Psoas muscle (tissue), 8 donors: ENCODE measurements around the gene CHAC2. TPM values are rescaled to one million over a fixed set of nuclear protein-coding genes. Genes with fewer than 3 reads are reported as not detected.

Source experiments
- ATAC-seq, 4 donors: fragments of 200-7000 bp; cut with Tn5 transposase; one replicate each; pipeline ENCODE4 v1.9.1; 2020; ENCODE audit warnings: moderate library complexity in 3 of 4, mild to moderate bottlenecking in 2 of 4
- DNase-seq, 2 donors: peaks; one replicate each; pipeline ENCODE4 v3.0.0-alpha.2; 2020
- H3K27ac ChIP-seq: fragments of 200-600 bp; one replicate; pipeline ENCODE4 v1.8.0; 2022
- H3K27me3 ChIP-seq, 3 donors: fragments of 200-600 bp in 1 of 3; one replicate each; pipeline versions ENCODE4 v1.6.1 to v1.8.0; 2013 to 2022; ENCODE audit warnings: low read length in 2 of 3, mild to moderate bottlenecking in 2 of 3, moderate library complexity in 1 of 3; ENCODE audit not compliant: insufficient read depth in 3 of 3
- H3K36me3 ChIP-seq, 2 donors: fragments of 200-600 bp in 1 of 2; one replicate each; pipeline versions ENCODE4 v1.6.1 to v1.8.0; 2013 to 2022; ENCODE audit warnings: low read depth in 1 of 2, mild to moderate bottlenecking in 1 of 2, moderate library complexity in 1 of 2; ENCODE audit not compliant: insufficient read depth in 1 of 2
- H3K4me1 ChIP-seq: fragments of 200-600 bp; one replicate; pipeline ENCODE4 v1.8.0; 2022
- H3K4me3 ChIP-seq: fragments of 200-600 bp; one replicate; pipeline ENCODE4 v1.8.0; 2022; ENCODE audit warnings: mild to moderate bottlenecking
- H3K9me3 ChIP-seq: fragments of 200-600 bp; one replicate; pipeline ENCODE4 v1.8.0; 2022
- WGBS, 3 donors: extraction: QIAGEN DNeasy Blood & Tissue Kit; methylation state at CpG; one replicate each; pipeline versions ENCODE4 v1.1.6 to v1.1.7; 2013; 5-methylcytosine and 5-hydroxymethylcytosine counted together
- intact Hi-C, 2 donors: fragments of 100-400 bp; cut with DNase I; formaldehyde crosslinking; loops; one replicate each; pipeline versions ENCODE4 v1.11.0 to v1.14.2; 2022
- polyA plus RNA-seq, 3 donors: library from polyadenylated mRNA; stranded (reverse); fragments of 200-250 nt; gene quantifications; one replicate each; pipeline ENCODE4 v1.2.3, GENCODE V29; 2013
- total RNA-seq, 4 donors: library from RNA; stranded (reverse); fragmentation: NEBNext Ultra II Directional in 2 of 4; extraction: Animal tissue kit (Norgen Biotek cat#: 25700) in 2 of 4; gene quantifications; one replicate each; pipeline versions ENCODE4 v1.2.1 to v1.2.4, GENCODE V29; 2021 to 2023
- TF ChIP-seq, protein P1 (sequence below): fragments of 200-600 bp; IDR thresholded peaks from one replicate; pipeline ENCODE4 v1.8.0; 2022; ENCODE audit warnings: antibody characterized with exemption
- donor health status: healthy with polysubstance abuse.
- donor health status: DM: no; HTN: no; CAD: no; lungs with moderate emphysema.
- donor health status: Bipolar disorder and iron deficiency.
- donor health status: healthy.
- donor health status: DM: yes; HTN: yes; CAD: no.
- donor health status: DM: no; HTN: no; CAD: no.
- donor health status: DM: no; HTN: no; CAD: no.
- donor health status: DM: yes; HTN: yes; CAD: no.

CHAC2 gene
- total and polyA plus RNA-seq, 7 donors = 3.5 to 13.9 (median 5.5) TPM

DNA sequence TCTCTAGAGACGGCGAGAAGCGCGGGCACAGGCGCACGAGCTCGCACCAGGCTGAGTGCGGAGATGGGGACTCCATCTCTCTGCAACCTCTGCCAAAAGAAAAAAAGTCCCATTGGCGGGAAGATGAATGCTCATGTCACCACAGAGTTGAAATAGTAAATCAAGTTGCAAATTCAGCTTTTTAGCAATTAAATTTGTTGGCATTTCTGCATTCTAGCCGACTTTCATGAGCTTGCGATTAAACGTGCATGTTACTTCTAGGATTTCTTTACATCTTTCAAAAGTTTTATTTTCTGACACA is 588 bp downstream of the CHAC2 start:
- TF ChIP-seq, protein P1, sequence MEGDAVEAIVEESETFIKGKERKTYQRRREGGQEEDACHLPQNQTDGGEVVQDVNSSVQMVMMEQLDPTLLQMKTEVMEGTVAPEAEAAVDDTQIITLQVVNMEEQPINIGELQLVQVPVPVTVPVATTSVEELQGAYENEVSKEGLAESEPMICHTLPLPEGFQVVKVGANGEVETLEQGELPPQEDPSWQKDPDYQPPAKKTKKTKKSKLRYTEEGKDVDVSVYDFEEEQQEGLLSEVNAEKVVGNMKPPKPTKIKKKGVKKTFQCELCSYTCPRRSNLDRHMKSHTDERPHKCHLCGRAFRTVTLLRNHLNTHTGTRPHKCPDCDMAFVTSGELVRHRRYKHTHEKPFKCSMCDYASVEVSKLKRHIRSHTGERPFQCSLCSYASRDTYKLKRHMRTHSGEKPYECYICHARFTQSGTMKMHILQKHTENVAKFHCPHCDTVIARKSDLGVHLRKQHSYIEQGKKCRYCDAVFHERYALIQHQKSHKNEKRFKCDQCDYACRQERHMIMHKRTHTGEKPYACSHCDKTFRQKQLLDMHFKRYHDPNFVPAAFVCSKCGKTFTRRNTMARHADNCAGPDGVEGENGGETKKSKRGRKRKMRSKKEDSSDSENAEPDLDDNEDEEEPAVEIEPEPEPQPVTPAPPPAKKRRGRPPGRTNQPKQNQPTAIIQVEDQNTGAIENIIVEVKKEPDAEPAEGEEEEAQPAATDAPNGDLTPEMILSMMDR = no peak
- ATAC-seq = no peak

GRCh38 chr2:53769318-53769945 is 1.8 kb downstream of the CHAC2 start:
- H3K4me3 ChIP-seq = no peak overlapping the region
- H3K9me3 ChIP-seq = no peaks in the 10 kb centered on the region
- H3K27me3 ChIP-seq = no peaks in the 10 kb centered on the region
- H3K27ac ChIP-seq = no peak overlapping the region
- TF ChIP-seq, protein P1 = no peak
- WGBS, 3 donors = 93 to 95% (median 95%) methylated on average over 15 of the region's 15 CpGs
- H3K4me1 ChIP-seq = peaks cover 20% of the 10 kb centered on the region
- intact Hi-C loops = no loop called here
- no peak for ATAC-seq
- DNase-seq = no peak
- peaks cover 0 to 16% of the 10 kb centered on the region in 2 donors for H3K36me3 ChIP-seq

More for the DNA sequence above, 588 bp downstream of the CHAC2 start:
- Histone ChIP-seq H3K27ac (peak overlapping the region; percentile 89), H3K27me3 (no peaks in the 10 kb centered on the region), H3K9me3 (no peaks in the 10 kb centered on the region), H3K4me1 (peaks cover 20% of the 10 kb centered on the region), H3K4me3 (peak overlapping the region; percentile 87), H3K36me3 (peaks cover 0 to 15% of the 10 kb centered on the region in 2 donors)
- DNase-seq = no peak
- intact Hi-C loops = no loop called here
- 1 to 2% (median 1%) methylated on average over 12 of the region's 12 CpGs for WGBS, 3 donors

DNA sequence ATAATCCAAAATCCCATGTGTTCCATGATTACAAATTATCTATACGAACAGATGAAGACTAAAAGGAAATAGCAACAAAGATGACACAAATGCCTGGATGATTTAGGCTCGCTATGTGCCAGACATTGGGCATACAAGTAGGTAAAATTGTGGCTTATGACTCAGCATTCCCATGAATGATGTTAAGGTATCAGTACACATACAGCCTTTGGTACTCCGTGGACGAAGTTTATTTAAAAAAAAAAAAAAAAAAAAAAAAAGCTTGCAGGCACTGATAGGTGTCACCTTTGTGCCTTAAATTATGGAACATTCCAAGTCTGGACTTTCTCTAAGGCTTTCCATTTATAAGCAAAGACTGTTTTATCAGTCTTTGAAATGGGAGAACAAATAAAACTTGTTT is 2.7 kb downstream of the CHAC2 start:
- 80 to 83% (median 83%) methylated on average over 4 of the region's 4 CpGs for WGBS, 3 donors
- no peak for ATAC-seq
- TF ChIP-seq, protein P1 = no peak
- intact Hi-C loops = no loop called here
- Histone ChIP-seq H3K4me1 (peaks cover 20% of the 10 kb centered on the region), H3K36me3 (peaks cover 0 to 19% of the 10 kb centered on the region in 2 donors), H3K9me3 (no peaks in the 10 kb centered on the region), H3K4me3 (no peak overlapping the region), H3K27ac (no peak overlapping the region), H3K27me3 (no peaks in the 10 kb centered on the region)
- no peak for DNase-seq

DNA sequence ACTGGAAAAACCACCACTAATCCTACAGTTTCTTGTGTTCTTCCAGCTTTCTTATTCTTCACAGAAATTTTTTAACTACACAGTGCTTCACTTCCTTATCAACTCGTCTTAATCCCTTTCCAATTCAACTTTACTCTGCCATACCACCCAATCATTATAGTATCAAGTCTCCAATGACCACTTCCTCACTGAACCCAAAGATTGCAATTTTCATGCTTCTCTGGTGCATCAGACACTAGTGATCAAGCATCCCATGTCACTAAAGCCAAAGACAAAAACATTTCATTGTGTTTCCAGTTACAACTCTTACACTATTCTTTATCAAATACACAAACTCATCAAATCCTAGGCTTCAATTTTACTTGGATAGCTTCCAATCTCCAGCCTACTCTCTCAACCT is 9.5 kb downstream of the CHAC2 start:
- Histone ChIP-seq H3K4me1 (no peaks in the 10 kb centered on the region), H3K9me3 (no peaks in the 10 kb centered on the region), H3K36me3 (peaks cover 0 to 30% of the 10 kb centered on the region in 2 donors), H3K4me3 (no peak overlapping the region), H3K27ac (no peak overlapping the region), H3K27me3 (no peaks in the 10 kb centered on the region)
- intact Hi-C loops = no loop called here
- 61 to 77% (median 61%) methylated on average over 1 of the region's 1 CpG for WGBS, 3 donors
- TF ChIP-seq, protein P1 = no peak
- DNase-seq (no peak), ATAC-seq (no peak)

GRCh38 chr2:53778536-53779162 is 11.0 kb downstream of the CHAC2 start:
- no peaks in the 10 kb centered on the region for H3K4me1 ChIP-seq
- DNase-seq (no peak), ATAC-seq (no peak)
- peaks cover 0 to 25% of the 10 kb centered on the region in 2 donors for H3K36me3 ChIP-seq
- WGBS, 3 donors = 76 to 90% (median 90%) methylated on average over 5 of the region's 5 CpGs
- no peaks in the 10 kb centered on the region for H3K9me3 ChIP-seq
- H3K27ac ChIP-seq = no peak overlapping the region
- intact Hi-C loops = no loop called here
- no peaks in the 10 kb centered on the region for H3K27me3 ChIP-seq
- TF ChIP-seq, protein P1 = no peak
- no peak overlapping the region for H3K4me3 ChIP-seq
